Stomach (tissue), 4 donors: ENCODE measurements around the gene ERGIC3.

Experiments used
- EP300 ChIP-seq: sonication (generic); formaldehyde crosslinking; IDR thresholded peaks from one replicate; pipeline ENCODE4 v1.6.1; 2017; ENCODE audit warnings: antibody characterized with exemption
- POLR2A ChIP-seq, 4 donors: fragments of 450-650 bp; IDR thresholded peaks; one replicate each; pipeline ENCODE4 v1.6.1; 2016; ENCODE audit warnings: antibody characterized with exemption in 4 of 4, control low read depth in 2 of 4, mild to moderate bottlenecking in 1 of 4, moderate library complexity in 1 of 4
- TF ChIP-seq, protein P1 (sequence below), 7 experiments: fragments of 450-650 bp in 4 of 7; fragments of 200-600 bp in 3 of 7; sonication (generic) in 3 of 7; IDR thresholded peaks; one replicate each; pipeline ENCODE4 v1.5.1; 2016 to 2019; ENCODE audit warnings: antibody characterized with exemption in 7 of 7, control low read depth in 2 of 7, mild to moderate bottlenecking in 1 of 7

GRCh38 chr20:35587436-35587835 is 45.6 kb downstream of the ERGIC3 start:
- TF ChIP-seq, protein P1, sequence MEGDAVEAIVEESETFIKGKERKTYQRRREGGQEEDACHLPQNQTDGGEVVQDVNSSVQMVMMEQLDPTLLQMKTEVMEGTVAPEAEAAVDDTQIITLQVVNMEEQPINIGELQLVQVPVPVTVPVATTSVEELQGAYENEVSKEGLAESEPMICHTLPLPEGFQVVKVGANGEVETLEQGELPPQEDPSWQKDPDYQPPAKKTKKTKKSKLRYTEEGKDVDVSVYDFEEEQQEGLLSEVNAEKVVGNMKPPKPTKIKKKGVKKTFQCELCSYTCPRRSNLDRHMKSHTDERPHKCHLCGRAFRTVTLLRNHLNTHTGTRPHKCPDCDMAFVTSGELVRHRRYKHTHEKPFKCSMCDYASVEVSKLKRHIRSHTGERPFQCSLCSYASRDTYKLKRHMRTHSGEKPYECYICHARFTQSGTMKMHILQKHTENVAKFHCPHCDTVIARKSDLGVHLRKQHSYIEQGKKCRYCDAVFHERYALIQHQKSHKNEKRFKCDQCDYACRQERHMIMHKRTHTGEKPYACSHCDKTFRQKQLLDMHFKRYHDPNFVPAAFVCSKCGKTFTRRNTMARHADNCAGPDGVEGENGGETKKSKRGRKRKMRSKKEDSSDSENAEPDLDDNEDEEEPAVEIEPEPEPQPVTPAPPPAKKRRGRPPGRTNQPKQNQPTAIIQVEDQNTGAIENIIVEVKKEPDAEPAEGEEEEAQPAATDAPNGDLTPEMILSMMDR (IDR thresholded peaks at IDR 0.05): no peak
- no peak for TF ChIP-seq POLR2A (IDR thresholded peaks at IDR 0.05)
- TF ChIP-seq EP300: no peak
